GM19351 (cell line): ENCODE measurements around the gene SH3TC1.

Experiments used
- ATAC-seq: cut with Tn5 transposase; IDR thresholded peaks from one replicate; pipeline ENCODE4 v1.9.1; 2021; ENCODE audit warnings: mild to moderate bottlenecking, moderate library complexity; ENCODE audit not compliant: unreplicated experiment

Gene SH3TC1

DNA sequence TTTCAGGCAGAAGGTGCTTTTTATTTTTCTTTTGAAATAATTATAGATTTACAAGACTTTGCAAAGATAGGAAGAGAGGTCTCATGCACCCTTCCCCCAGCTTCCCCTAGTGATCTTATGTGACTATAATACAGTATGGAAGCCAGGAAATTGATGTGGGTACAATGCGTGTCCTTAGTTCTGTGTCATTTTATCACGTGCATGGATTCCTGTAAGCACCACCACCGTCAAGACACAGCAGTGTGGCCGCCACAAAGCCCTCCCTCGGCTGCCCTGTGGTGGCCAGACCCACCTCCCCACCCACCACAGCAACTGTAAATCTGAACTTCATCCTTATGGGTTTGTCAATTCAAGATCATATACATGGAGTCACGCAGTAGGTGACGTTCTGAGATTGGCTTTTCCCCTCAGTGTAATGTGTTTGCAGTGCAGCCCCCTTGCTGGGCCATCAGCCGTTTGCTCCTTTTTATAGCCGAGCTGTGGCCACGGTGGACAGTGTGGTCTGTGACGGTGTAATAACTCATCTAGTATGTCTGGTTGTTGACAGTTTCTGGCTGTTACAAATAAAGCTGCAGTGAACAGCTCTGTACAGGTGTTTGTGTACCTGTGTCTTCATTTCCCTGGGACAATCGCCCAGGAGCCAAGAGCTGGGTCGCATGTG lies 59.6 kb downstream of the SH3TC1 start:
- ATAC-seq, result no peak

DNA sequence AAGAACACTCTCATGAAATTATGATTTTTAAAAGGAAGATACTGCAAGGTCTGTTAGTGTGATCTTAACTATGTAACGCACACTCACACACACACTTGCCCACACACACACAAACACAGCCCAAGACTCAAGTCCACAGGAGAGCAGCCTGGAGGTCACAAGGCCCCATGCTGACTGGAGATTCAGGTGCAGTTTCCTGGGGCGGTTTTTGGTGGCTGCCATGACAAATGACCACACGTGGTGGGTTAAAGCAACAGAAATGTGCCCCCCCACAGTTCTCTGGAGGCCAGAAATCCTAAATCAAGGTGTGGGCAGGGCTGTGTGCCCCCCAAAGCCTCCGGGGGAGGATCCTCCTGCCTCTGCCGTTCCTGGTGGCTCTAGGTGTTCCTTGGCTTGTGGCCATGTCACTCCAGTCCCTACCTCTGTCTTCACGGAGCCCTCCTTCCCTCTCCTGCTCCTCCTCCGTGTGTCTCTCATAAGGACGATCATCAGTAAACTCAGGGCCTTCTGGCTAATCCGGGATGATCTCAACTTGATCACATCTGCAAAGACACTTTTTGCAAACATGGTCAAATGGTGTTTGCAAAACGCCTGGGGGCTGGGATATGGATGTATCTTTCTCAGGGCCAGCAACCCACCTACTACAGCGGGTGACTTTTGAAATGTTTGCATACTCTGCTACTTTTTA lies 60.8 kb downstream of the SH3TC1 start:
- no peak for ATAC-seq

DNA sequence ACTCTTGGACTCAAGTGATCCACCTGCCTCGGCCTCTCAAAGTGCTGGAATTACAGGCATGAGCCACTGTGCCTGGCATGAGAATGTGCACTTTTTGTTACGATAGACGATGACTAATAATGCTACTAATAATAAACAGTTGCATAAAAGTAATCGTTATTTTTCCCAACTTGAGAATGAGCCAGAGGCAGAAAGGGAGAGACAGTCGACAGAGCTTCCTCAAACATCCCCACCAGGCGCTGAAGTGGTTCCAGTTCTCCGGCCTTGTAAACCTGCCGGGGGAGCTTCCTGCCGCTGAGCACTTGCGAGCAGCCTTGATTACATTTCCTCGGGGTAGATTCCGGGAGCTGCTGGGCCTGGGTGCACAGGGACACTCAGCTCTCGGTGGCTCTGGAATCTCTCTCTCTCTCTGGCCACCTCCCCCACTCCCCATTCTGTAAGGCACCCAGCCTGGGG lies 61.6 kb downstream of the SH3TC1 start:
- ATAC-seq, result no peak

DNA sequence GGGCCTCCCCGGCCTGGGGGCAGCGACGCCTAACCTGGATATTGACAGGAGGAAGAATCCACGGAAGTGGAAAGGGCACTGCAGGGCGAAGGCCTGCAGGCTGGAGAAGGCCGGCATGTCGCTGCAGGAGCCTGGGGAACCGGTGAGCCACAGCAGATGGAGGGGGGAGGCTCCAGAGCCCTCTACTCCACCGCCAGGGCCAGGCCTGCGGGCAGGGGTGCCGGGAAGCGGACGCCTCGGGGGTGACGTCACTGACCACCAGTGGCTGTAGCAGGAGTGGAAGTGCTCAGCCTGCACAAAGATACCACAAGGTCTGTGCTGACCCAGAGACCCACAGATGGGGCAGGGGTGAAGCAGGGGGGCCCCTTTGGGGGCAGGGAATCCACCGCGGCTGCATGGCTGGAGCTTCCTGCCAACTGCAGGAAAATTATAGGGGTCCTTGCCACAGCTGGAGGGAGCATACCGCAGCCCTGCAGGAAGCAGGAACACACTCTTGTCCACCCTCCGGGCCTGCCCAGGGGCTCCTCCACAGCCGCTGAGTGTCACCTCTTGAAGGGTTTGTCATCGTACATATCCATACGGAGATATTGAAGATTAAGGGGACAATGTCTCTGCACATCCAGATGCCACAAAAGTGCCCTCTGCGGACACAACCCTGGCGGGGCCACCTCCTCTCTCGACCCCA lies 62.9 kb downstream of the SH3TC1 start:
- no peak for ATAC-seq

DNA sequence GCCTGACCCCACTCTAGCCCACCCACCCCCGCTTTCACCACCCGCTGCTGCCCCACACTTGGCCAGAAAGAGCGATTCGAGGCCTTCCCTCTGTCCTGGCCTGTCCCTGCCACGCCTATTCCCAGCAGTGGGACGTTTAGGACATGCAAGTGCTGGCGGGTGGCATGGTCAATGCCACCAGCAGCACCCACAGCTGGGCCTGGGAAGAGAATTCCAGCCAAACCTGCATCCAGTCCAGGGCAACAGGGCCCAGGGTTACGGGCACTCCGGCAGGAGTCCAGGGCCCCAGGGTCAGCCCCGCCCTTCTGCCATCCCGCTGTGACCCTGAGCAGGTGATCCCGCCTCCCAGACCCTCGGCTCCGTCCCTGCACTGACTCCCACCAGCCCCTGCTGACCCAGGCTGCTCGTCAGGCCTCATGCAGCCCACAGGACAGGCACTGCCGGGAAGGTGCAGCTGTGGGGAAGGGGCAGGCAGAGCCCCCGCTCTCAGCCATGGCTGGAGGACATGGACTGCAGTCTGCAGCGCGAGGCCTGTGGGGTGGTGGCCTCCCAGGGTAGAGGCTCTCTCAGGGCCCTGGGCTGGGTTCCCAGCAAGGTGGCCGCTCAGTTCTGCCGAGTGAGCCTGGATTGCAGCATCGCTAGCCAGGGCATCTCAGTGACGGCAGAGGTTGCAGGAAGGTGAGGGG lies 63.7 kb downstream of the SH3TC1 start:
- ATAC-seq, result no peak

DNA sequence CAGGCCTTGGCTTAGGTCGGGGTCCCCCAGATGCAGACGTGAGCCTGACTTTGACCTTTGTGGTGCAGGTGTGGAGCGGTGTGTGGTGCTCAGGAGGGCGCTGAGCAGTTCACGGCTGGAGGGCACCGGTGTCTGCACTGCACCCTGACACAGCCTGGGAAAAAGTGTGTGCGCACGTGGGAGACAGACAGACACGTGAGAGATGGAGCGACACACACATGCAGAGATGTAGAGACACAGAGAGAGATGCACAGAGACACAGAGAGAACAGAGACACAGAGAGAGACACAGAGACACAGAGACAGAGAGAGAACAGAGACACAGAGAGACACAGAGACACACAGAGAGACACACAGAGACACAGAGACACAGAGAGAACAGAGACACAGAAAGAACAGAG lies 64.3 kb downstream of the SH3TC1 start:
- no peak for ATAC-seq

DNA sequence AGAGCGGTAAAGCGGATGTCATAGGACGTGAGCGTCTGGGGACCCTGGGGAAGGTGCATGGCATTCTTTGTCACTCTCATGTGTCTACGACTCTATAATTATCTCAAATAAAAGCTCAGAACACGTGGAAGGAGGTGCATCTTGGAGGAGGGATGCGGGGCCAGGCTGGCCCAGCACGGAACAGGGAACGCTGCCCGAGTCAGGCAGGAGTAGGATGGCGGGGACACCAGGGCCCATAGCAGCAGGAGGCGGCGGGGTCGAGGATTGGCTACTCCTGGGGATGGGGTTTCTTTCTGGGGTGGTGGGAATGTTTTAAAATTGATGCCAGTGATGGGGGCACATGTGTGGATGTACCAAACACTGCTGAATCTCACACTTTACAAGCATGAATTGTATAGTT lies 65.0 kb downstream of the SH3TC1 start:
- ATAC-seq, result no peak

DNA sequence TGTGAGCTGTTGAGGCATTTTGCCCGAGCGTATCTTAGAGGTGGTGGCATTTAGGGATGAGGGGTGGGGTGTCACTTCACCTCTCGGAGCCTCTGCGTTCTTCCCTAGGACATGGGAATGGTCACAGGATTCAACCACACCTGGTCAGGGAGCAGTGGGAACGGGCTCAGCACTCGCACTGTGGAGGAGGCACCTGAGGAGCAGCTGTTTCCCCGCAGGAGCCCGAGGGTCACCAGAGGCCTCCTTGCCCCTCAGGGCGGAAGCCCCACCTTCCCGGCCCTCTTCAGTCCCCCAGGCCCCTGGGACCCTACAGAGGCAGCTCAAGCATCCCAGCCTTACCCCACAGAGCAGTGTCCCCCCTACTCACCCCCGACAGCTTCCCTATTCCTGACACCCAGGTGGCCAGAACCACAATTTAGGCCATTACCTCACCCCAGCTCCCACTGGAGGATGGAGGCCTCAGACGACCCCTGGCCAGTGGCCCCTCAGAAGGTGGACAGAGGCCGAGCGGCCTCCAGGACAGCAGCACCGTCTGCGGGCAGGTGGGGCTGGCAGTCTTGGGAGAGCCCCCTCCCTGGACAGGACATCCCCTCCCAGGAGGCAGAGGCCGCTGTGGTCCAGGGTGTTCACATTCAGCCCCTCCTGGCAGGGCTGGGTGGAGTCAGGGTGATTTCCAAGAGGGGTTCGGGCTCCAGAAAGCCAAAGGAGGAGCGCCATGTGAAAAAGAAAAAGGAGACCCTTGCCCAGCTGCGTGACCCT lies 66.3 kb downstream of the SH3TC1 start:
- no peak for ATAC-seq

DNA sequence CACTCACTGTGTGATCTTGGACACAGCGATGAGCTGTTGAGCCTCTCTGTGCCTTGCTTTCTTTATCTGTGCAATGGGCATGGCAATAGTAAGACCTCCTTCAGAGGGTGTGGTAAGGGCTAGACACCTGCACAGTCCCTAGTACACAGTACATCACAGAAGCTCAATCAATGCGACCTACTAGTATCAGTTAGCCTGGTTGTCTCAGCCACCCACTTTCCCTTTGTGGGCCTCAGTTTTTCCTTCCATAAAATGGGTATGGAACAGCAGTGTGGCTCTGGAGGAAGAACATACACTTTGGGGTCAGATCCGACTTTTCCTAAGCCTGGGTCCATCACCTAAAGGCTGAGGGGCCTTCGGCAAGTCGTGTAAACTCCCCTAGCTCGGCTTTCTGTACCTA lies 67.0 kb downstream of the SH3TC1 start:
- no peak for ATAC-seq

DNA sequence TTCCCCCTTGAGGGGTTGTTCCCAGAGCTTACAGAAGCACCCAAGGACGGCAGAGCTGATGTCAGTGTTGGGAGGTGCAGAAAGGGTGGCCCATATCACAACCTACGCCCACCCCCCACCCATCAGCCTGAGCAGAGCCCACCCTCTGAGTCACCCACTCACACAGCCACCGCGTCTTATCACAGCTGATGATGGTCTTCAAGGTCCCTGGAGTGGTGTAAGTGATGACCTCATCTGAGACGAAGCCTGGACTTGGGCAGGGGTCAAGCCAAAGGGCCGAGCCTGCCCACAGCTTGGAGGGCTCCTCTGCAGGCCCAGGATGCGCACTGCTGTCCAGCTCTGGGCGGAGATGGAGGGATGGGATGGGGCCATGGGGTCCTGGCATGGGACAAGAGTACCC lies 67.4 kb downstream of the SH3TC1 start:
- no peak for ATAC-seq

DNA sequence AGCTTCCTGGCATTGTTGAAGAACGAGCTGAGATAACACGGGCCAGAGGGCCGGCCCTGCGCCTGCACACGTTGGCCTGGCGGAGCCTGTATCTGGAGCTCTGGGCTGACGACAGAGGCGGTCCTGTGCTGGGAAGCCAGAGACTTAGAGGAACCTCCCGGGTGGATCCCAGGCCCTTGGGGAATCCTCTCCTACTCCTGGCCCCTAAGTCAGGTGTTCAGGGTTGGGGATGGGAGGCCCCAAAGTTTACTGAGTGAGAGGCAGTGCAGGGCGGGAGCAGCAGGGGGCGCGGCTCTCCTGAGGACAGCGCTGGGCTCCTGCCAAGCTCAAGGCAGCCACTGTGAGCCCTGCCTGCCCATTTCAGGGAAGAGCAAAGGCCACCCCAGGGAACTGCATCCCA lies 68.0 kb downstream of the SH3TC1 start:
- ATAC-seq, result no peak

DNA sequence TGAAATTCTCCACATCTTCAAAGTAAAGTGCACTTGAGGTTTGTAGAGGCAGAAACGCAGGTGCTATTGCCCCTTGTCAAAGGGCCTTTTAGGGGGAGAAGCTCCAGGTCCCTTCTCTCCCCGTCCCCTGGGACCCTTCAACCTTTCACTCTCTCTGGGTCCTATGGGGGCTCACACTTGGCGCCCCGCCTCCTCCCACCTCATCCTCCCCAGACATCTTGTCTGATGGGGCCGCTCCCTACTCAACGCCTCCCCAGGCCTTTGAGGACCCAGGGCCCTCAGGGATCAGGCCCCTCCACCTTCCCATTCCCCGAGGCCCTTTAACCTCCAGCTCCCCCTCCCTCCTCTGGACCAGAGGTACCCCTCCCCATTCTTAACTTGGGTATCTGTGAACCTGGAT lies 69.1 kb downstream of the SH3TC1 start:
- ATAC-seq, result no peak

DNA sequence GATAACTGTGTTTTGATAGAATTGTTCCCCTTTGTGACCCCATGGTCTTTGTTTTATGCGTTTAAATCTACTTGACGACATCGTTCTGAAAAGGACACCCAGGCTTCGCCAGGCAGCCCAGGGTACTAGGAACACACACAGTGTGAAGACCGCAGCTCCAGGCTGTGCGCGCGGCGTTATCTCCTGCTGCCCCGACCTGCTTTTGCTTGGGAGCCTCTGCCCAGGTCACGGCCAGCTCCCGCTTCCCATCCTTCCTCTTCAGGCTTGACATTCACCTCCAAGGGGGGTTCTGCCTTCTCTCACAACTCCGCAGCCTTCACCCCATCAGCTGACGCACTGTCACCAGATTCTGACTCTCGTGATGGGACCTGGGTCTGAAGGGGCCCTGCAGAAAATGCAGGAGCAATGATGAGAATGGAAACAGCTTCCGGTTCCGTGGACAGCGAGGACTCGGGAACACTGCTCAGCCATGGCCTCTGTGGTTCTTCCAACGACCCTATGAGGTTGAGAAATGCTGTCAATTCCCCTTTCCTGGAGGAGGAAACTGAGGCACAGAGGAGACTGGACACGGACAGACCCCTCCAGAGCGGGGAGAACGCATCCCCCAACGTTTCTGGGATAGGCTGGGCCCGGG lies 69.9 kb downstream of the SH3TC1 start:
- no peak for ATAC-seq

DNA sequence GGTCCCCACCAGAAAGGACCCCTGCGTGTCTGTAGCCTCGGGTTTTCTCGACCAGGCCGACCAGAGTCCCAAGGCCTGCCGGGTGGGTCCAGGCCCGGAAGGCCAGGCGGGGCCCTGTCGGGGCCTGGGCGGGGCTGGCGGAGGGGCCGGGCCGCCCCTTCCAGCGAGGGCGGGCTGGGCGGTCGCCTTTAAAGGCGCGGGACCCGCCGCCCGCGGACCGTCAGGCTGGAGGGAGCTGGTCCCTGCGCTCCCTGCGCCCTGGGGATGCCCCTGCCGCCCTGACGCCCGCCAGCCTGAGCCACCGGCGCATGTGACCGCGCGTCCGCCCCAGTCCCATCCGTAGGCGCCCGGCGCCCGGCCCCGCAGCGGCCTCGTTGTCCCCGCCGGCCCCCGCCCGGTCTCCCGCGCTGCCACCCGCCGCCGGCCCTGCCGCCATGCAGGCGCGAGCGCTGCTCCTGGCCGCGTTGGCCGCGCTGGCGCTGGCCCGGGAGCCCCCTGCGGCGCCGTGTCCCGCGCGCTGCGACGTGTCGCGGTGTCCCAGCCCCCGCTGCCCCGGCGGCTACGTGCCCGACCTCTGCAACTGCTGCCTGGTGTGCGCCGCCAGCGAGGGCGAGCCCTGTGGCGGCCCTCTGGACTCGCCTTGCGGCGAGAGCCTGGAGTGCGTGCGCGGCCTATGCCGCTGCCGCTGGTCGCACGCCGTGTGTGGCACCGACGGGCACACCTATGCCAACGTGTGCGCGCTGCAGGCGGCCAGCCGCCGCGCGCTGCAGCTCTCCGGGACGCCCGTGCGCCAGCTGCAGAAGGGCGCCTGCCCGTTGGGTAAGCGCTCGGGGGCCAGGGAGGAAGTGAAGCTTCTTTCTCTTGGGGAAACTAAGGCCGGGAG lies 70.7 kb downstream of the SH3TC1 start, which contains the start of gene HTRA3:
HTRA3 (plus strand) TSS at position 220 of the 883 bp plus-strand sequence; CDS start at position 435, 215 bp downstream.
- no peak for ATAC-seq

DNA sequence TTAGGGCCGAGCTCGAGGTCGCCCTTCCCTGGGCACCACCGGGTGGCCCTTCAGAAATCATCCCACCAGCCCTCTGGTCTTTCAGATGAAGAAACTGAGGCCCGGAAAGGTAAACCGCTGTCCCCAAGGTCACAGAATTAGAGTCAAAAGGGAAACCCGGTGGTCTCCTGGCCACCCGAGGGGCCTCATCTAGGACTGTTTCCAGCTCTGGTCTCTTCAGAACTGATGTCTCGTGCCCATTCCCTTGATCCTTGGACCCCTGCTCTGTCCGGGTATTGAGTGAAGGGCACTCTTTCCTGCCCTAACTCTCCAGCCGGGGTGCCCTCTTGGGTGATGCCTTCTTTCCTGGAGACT lies 71.3 kb downstream of the SH3TC1 start:
- ATAC-seq, result no peak

DNA sequence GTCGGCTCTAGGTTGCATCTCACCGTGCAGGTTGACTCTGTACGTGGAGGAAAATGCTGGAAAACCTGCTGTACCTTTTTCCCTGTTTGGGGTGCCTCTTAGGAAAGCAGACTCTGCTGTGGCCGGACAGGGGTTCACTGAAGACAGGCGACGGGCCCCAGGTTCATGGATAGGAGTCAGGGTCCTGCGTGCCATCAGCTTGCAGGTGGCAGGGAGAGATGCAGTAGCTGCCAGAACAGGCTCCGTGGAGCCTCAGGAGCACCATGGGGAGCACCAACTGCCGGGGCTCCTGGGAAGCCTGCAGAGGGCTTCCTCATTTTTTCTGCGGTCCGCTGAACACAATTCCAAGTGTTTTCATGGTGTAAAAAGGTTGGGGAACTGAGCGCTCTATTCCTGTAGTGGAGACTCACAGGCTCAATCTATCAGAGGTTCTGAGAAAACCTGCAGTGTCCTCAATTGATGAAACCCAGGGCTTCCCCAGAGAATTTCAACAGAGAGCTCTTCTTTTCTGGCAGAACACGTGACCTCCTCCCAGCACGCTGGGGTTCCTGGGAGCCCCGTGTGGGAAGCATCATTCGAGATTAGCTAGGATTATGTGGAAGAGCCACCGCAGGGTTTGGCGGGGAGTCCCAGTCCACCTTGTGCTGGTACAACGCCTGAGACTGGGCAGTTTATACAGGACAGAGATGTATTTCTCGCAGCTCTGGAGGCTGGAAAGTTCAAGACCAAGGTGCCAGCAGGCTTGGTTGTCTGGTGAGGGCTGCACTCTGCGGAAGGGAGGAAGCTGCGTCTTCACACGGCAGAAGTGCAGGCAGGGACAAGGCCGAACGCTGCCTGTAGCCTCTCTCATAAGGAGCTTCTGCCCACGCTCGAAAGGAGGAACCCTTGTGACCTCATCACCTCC lies 72.1 kb downstream of the SH3TC1 start:
- ATAC-seq, result no peak

DNA sequence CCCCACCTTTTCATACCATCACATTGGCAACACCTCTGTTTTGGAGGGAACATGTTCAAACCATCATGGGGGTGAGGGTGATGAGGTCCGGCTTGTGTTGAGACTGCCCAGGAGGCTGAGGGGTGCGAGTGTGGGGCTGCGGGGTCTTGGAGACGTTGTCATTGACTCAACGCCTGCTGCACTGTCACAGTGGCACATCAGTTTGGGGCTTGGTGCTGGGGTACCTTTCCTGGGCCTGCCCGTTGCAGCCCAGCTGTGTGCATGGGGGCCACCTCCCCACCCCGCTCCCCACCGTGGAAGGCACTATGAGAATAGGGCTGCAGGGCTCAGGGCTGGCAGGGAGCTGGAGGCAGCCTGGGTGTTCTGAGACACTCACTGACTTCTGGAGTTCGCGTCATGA lies 72.7 kb downstream of the SH3TC1 start:
- no peak for ATAC-seq
